Measurements from ENCODE around the gene BMPR1A.

DNA sequence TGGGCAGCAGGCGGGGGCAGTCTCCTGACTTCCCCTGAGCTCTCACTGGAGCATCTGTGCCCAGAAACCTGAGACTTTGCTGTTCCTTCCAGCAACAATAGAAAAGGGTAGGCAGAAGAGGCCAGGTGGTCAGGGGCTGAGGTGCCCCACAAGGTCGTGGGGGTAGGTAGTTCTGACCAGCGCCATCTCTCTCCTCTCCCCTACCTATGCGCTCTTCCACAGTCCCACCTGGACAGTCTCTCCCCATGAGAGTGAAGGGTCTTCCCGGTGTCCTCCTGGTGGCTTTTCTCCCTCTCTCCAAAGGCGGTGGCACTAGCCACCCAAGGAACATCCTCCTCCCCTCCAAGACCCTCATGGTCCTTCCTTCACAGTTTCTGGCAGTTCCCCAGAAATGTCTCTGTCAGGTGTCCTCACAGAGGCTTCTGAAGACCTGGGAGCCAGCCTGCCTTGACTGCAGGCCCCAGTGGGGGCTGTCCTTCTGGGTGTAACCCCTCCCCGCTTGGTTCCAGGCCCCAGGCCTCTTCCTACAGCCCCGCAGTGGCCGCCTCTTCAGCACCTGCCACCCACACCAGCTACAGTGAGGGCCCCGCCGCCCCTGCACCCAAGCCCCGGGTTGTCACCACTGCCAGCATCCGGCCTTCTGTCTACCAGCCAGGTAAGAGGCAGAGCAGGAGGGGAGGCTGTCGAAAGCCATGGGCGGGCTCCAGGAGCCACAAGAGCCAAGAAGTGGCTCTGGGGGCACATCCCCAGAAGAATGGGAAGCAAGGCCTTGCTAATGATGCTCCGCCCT lies 46.8 kb upstream of the BMPR1A start:
- TF ChIP-seq CTCF (optimal IDR thresholded peaks at IDR 0.05 in 1 of 3, IDR thresholded peaks at IDR 0.05 in 1 of 3, conservative IDR thresholded peaks at IDR 0.05 in 1 of 3; ENCODE audit: extremely low read depth in 1 of 3, insufficient read depth in 2 of 3, low read length in 3 of 3) (no peak), EZH2 (IDR thresholded peaks at IDR 0.05; ENCODE audit: low read length) (no peak)
